Eye (tissue), 1 donor: ENCODE results near the gene UQCRQ.

Experiments
- DNase-seq: peaks from one replicate; pipeline ENCODE4 v3.0.0-alpha.2; 2015

The UQCRQ gene

GRCh38 chr5:132866342-132867045, at the start of gene UQCRQ, which contains the start of gene GDF9:
Gene UQCRQ (plus strand): TSS chr5:132866642. CDS start chr5:132866882, 240 bp downstream.
Gene GDF9 (minus strand): TSS chr5:132866469. CDS start chr5:132864533, 1,936 bp downstream.
- DNase-seq, result peak; percentile 100

GRCh38 chr5:132817011-132817410, 49.4 kb upstream of the UQCRQ start:
- no peak for DNase-seq

GRCh38 chr5:132819468-132819867, 47.0 kb upstream of the UQCRQ start:
- DNase-seq, result no peak

DNA sequence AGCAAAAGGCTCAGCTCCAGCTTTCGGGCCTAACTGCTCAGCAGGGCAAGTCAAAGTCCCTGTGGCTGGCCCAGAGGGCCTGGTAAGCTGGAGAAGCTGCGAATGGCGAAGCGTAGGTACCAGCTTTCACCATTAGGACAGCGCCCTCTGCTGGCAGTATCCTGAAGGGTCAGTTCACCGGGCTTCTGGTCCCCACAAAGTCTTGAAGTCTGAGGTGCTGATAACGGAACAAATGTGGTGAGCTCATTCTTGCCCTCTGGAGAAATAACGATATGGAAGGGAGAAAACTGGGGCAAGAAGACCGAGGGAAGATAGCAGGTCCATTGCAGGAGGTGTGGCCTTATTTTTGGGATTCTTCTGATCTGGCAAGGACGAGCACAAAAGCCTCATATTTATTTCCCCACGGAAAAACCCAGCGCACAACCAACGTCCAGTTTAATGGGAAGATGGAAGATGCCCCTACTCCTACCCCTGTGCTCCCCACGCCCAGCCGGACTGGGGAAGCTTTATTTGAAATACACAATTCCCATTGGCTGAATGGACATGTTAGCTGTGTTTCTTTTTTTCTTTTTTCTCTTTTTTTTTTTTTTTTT, 46.2 kb upstream of the UQCRQ start:
- DNase-seq, result peak; percentile 97

DNA sequence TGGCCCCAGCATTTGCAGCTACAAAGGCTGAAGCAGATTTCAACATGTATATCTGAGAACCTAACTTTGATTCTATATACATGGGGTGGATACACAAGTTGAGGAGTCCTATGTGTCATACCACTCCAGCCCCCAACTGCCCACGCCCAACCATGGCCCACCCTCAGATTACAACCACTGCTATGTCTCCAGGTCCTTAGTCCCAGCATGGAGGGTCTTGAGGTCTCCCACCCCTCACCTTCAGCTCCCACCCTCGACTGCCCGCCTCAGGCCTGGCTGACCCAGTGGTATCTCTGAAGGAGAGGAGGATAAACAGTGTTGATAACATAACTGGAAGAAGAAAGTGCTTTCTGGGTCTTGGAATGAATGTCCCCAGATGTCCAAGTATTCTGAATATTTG, 45.1 kb upstream of the UQCRQ start:
- no peak for DNase-seq

GRCh38 chr5:132821791-132822190, 44.7 kb upstream of the UQCRQ start:
- DNase-seq, result no peak

DNA sequence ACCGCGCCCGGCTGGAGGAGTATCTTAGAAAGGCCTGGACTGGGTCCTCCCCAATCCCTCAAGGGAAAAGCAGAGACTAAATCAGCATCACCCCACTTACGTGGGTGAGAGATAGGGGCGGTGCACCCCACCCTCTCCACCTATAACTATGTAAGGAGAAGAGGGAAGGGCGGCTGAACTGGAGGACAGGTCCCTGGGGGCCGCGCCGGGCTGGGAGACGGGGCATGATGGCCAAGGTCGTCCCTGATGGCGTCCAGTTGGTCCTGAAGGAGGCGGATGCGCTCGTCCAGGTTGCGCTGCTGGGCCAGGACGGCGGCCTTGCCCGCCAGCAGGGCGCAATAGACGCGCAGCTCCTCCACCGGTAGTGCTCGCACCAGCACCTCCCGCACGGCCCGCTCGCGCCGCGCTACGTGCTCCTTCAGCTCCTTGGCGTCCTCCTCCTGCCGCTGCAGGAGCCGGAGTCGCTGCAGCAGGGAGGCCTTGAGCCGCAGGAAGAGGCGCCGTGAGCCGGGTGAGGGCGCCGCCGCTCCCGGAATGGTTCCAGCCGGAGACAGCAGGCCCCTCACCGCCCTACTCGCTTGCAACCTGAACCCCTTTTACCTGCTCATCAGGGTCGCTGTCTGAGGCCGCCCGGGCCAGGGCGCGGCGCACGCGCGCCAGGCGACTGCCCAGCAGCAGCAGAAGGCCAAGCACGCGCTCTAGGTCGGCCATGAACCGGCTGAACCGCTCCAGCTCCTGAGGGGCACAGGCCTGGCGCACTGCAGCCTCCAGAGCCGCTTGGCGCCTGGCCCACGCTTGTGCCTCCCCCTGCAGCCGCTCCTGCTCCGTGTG, 43.6 kb upstream of the UQCRQ start:
- peak; percentile 82 for DNase-seq

- DNase-seq, result no peak
These were observed 42.9 kb upstream of the UQCRQ start for GRCh38 chr5:132823481-132824050.

GRCh38 chr5:132824426-132824825, 42.0 kb upstream of the UQCRQ start:
- DNase-seq, result no peak

DNA sequence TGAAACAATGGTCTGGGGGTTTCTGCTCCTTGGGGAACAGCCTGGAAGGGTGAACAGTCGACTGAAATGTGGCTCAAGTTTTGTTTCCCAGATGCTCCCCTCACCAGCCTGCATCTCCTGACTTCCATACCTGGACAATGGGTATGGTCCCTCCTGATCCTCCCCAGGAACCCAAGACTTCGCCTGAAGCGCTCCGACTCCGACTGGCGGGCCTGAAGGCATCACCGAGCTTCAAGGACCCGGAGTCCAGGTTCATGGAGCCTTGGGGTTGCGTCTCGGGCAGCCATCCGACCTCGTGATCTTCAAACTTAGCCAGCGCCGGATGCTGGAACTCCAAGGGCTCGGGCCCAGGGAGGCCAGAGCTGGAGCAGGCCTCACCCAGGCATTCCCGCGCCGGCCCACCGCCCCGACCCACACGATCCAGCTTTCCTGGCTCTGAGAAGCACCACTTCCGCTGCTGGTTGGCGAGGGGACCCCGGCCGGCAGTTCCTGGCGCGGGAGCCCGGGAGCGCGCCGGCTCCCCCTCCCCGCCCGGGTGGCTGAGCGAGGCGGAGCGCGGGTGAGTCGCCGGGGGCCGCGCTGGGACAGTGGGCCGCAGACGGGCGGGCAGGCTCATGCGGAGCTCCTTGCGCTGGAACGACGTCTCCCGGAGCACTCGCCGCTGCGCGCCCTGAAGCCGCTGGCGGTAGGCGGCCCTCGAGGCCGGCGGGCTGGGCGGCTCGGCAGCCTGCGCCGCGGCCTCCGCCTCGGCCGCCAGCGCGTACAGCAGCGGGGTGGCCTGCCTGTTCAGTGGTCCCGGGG, 41.2 kb upstream of the UQCRQ start:
- DNase-seq, result peak; percentile 59

- peak; percentile 59 for DNase-seq
These were observed 40.5 kb upstream of the UQCRQ start for GRCh38 chr5:132825834-132826391.

DNA sequence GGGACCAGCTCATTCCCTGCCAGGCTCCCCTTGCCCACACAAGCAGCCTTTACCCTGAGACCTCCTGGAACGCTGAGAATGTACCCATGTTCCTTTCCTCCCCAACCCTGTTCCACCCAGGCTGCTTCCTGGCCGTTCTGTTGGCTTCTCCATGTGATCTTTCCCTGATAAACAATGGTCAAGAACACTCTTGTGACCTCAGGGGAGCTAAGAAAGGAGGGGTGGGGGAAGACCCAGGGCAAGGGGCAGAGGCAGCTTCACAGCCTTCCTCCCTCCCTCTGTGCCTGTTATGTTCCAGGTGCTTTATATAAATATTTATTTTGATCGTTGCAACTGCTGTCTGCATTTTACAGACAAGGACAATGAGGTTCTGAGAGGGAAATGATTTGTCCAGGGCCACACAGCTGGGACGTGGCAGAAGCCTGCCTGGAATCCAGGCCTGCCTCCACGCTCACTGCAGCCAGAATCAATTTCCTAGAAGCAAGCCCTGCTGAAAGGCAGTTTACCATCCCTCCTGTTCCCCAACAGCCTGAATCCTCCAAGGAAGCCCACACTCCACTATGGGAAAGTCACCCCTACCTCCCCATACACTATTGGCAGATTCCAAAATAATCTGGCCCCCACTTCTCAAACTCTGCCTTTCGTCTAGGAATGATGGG, 39.9 kb upstream of the UQCRQ start:
- no peak for DNase-seq

GRCh38 chr5:132827943-132828673, 38.3 kb upstream of the UQCRQ start:
- DNase-seq, result no peak

GRCh38 chr5:132828846-132829494, 37.5 kb upstream of the UQCRQ start:
- no peak for DNase-seq

- DNase-seq, result peak; percentile 91
These were observed 36.6 kb upstream of the UQCRQ start for GRCh38 chr5:132829742-132830435.

DNA sequence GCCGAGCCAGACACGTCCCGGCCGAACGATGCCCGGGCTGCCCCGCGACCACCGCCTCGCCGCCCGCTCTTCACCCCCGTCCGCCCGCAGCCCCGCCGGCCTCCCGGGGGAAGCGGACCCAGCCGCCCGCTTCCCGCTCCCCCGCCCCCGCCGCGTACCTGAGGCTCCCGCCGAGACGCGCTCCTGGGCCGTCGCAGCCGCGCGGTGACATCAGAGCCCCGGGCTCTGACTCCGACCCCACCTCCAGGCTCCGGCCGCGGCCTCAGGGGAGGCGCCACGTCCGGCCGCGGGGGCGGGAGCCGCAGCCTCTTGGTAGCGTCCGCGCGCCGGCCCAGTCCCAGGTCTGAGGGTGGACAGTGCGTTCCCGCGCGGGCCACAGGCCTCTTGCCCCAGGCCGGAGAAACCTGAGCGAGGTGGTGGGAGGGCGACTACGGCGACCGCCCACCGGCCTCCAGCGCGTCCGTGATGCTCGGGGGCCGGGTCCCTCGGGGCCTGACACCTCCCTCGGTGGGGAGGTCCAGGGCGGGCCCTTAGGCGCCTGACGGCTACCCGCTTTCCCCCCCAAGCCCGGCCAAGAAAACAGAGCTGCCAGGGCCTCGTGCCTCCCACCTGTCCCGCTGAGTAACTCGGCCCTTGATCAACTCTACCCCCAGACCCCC, 35.9 kb upstream of the UQCRQ start, which contains the start of gene SHROOM1:
Gene SHROOM1, minus strand, starts transcription at position 212 of the 659 bp plus-strand sequence. CDS start 4,507 bp downstream, outside the sequence.
- DNase-seq, result peak; percentile 69

- DNase-seq, result no peak
These were observed 35.2 kb upstream of the UQCRQ start for GRCh38 chr5:132831095-132831860.

DNA sequence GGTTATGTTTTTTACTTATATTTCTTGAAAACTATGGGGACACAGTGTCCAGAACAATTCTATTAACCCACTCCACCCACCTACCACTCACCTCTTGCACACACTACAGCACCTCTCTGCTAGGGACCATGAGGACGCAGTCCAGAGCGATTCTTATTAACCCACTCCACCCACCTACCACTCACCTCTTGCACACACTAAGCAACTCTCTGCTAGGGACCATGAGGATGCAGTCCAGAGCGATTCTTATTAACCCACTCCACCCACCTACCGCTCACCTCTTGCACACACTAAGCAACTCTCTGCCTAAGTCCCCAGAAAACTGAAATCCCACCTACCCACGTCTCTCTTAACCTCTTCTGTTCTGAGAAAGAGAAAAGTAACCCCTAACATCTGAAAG, 33.8 kb upstream of the UQCRQ start:
- DNase-seq, result no peak
